ENCODE data around the gene HOMER2.
A peak's percentile ranks its signal among the peaks of the same experiment; 100 is the strongest.
"Not testable (repeated sequence)": the region's sequence is repeated elsewhere in the genome, so short reads cannot be mapped to it uniquely, and the experiment has no call there.

The HOMER2 gene

DNA sequence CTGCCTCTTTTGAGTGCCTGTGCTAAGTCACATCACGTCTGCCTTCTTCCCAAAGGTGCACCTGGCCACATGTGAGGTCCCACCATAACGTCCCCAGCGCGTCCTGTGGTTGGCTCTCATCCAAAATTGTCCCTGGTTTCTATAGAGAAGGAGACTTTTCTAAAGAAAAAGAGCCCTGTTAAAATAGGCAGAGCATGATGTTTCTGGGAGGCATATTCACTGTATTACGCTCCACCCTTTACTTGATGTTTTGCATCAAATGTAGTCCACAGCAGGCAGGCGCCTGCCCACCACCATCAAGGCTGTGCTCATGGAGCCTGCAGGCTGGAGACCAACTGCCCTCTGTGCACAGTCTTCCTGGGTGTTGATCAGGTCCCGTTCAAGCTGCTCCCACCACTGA lies 106.8 kb downstream of the HOMER2 start:
- peaks cover 2% of the 10 kb centered on the region for H3K36me3 Mint-ChIP-seq
- no peak overlapping the region for H3K4me3 Mint-ChIP-seq
- CTCF ChIA-PET, result no interaction called here
- no peak for DNase-seq
- H3K4me1 Mint-ChIP-seq, result peaks cover 15% of the 10 kb centered on the region
- peaks cover 2% of the 10 kb centered on the region for H3K9me3 Mint-ChIP-seq
- H3K27ac Mint-ChIP-seq, result no peak overlapping the region
- peaks cover 44% of the 10 kb centered on the region for H3K27me3 Mint-ChIP-seq

DNA sequence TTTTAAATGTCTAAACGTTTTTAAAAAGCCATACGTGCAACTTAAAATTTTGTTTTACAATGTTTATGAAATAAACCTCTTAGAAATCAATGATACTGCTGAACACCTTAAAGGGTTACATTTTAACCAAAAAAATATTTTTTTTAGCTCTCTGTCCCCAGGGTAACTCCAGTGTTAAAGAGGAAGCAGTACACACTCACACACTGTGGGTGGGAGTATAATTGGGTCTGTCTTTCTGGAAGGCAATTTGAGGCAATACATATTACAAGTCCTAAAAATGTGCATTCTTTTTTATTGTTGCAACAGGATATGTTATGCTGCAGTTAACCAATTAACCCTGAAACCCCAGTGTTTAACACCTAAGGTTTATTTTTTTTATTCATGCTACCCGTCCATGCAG lies 109.0 kb downstream of the HOMER2 start:
- DNase-seq, result no peak
- CTCF ChIA-PET, result no interaction called here
- H3K27me3 Mint-ChIP-seq, result peaks cover 41% of the 10 kb centered on the region
- H3K4me1 Mint-ChIP-seq, result peaks cover 6% of the 10 kb centered on the region
- H3K9me3 Mint-ChIP-seq, result peaks cover 2% of the 10 kb centered on the region
- H3K36me3 Mint-ChIP-seq, result peaks cover 2% of the 10 kb centered on the region
- H3K27ac Mint-ChIP-seq, result no peak overlapping the region
- H3K4me3 Mint-ChIP-seq, result no peak overlapping the region

DNA sequence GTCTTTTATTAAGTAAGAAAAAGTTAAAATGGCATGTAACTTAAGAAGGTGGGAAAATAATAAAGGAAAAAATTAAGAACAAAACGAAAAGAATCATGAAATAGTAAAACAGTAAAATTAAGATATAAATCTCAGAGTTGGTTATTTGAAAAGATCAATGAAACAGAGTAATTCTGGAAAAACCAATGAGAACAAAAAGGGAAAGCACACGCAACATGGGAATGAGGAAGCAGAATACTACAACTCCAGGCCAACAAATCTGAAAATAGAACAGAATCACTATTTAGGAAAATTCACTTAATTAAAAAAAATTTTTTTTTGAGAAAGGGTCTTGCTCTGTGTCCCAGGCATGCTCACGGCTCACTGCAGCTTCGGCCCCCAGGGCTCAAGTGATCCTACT lies 112.4 kb downstream of the HOMER2 start:
- peaks cover 14% of the 10 kb centered on the region for H3K27me3 Mint-ChIP-seq
- peaks cover 30% of the 10 kb centered on the region for H3K36me3 Mint-ChIP-seq
- H3K4me1 Mint-ChIP-seq, result peaks cover 6% of the 10 kb centered on the region
- no peak overlapping the region for H3K27ac Mint-ChIP-seq
- no peak for DNase-seq
- no peak overlapping the region for H3K4me3 Mint-ChIP-seq
- H3K9me3 Mint-ChIP-seq, result peaks cover 2% of the 10 kb centered on the region
- CTCF ChIA-PET, result interaction anchor here (1.0 kb wide), 1 partner anchor 9 kb away, joined by 3 read pairs; no protein-coding TSS in a partner anchor

DNA sequence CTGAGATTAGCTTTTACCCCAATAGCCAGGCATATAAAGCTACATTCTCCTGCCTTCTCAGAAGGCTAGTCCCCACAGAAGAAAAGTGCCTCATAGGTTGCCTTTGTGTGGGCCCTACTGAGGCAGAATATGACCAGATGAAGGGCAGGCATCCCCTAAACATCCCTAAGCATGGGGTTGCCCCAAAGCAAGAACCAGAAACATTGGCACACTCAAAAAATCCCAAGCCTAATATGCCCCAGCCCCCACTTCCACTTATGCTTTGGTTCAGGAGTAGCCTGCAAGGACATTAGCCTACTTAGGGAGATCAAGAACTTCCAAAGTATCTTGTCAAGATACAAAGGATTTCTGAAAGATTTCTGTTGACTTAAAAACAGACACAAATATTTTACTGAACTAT lies 113.4 kb downstream of the HOMER2 start:
- Mint-ChIP-seq H3K4me3 (no peak overlapping the region), H3K27me3 (peaks cover 8% of the 10 kb centered on the region), H3K36me3 (peaks cover 36% of the 10 kb centered on the region), H3K4me1 (no peaks in the 10 kb centered on the region), H3K9me3 (peaks cover 2% of the 10 kb centered on the region), H3K27ac (no peak overlapping the region)
- DNase-seq, result no peak
- CTCF ChIA-PET, result interaction anchor here (1.2 to 1.9 kb wide), 2 partner anchors 10 to 161 kb away, joined by 3 to 7 read pairs; no protein-coding TSS in a partner anchor

DNA sequence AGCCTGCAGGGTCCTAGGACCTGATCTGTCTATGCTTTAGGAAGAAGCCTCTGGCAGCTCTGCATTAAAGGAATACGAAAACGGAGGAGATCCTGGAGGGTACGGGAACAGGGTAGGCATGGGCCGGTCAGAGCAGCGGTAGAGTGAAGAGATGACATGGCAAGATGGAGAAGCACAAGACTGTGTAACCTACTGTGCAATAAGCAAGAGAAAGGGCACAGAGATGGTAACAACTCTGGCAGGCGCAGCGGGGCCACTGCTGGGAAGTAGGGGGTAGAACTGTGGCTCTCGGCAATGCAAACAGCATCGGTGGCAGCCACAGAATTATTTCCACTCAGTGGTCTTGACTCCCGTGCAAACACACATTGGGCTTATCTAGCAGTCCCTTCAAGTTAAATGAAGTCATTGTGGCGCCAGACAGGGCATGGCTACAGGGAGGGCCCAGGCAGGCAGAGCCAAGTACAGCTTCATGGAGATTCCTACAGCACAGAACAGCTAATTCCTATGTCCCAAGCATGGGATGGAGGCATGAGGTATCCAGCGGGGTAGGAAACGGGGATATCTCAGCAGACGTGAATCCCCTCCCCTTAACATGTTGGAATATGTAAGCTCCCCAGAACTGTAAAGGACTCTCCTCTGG lies 114.3 kb downstream of the HOMER2 start:
- CTCF ChIA-PET, result interaction anchor here (1.2 to 1.9 kb wide), 2 partner anchors 11 to 162 kb away, joined by 3 to 7 read pairs; no protein-coding TSS in a partner anchor
- DNase-seq, result no peak
- Mint-ChIP-seq H3K27ac (no peak overlapping the region), H3K9me3 (no peaks in the 10 kb centered on the region), H3K36me3 (peaks cover 41% of the 10 kb centered on the region), H3K27me3 (peaks cover 4% of the 10 kb centered on the region), H3K4me1 (no peaks in the 10 kb centered on the region), H3K4me3 (no peak overlapping the region)

DNA sequence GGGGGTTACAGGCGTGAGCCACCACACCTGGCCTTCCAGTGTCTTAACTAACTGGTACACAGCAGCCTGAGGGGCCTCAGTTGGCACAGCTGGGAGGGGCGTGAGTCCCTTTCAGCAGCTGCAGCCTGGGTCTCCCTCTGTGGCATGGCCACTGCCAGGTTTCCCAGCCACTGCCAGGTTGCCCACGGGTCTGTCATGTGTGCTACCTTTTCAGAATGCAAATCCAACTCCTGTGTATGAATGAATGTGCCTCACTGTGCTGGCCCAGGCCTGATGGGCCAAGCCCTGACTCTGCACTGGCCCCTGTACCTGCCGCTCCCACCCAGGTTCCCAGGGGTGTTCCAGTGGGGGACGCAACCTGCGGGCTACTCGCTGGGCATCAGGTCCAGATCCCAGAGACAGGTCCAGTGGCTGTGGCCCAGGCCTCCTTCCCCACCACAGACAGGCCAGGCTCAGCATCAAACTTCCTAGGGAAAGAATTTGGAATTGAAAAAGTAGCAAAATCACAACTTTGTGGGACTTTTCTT lies 117.1 kb downstream of the HOMER2 start:
- no peaks in the 10 kb centered on the region for H3K9me3 Mint-ChIP-seq
- H3K27me3 Mint-ChIP-seq, result no peaks in the 10 kb centered on the region
- CTCF ChIA-PET, result no interaction called here
- no peak overlapping the region for H3K27ac Mint-ChIP-seq
- H3K36me3 Mint-ChIP-seq, result peaks cover 68% of the 10 kb centered on the region
- no peak for DNase-seq
- H3K4me1 Mint-ChIP-seq, result peaks cover 20% of the 10 kb centered on the region
- no peak overlapping the region for H3K4me3 Mint-ChIP-seq

DNA sequence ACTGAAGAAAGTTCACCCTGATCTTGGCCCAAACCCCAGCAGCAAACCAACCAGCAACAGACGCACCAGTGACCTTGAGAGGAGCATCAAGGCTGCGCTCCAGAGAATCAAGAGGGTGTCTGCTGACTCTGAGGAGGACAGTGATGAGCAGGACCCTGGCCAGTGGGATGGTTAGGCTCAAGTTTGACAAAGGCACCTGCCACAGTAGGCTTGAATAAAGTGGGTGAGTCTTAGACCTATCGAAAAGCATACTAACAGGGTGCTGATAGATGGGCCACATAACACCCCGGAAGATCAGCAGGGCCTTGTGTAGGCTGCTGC lies 119.2 kb downstream of the HOMER2 start:
- Mint-ChIP-seq H3K9me3 (no peaks in the 10 kb centered on the region), H3K4me3 (no peak overlapping the region), H3K4me1 (peaks cover 20% of the 10 kb centered on the region), H3K27me3 (no peaks in the 10 kb centered on the region), H3K27ac (peak overlapping the region; percentile 77), H3K36me3 (peaks cover 83% of the 10 kb centered on the region)
- CTCF ChIA-PET, result interaction anchor here (0.6 to 1.6 kb wide), 5 partner anchors 16 to 175 kb away, joined by 3 to 8 read pairs (median 4); no protein-coding TSS in a partner anchor
- no peak for DNase-seq

DNA sequence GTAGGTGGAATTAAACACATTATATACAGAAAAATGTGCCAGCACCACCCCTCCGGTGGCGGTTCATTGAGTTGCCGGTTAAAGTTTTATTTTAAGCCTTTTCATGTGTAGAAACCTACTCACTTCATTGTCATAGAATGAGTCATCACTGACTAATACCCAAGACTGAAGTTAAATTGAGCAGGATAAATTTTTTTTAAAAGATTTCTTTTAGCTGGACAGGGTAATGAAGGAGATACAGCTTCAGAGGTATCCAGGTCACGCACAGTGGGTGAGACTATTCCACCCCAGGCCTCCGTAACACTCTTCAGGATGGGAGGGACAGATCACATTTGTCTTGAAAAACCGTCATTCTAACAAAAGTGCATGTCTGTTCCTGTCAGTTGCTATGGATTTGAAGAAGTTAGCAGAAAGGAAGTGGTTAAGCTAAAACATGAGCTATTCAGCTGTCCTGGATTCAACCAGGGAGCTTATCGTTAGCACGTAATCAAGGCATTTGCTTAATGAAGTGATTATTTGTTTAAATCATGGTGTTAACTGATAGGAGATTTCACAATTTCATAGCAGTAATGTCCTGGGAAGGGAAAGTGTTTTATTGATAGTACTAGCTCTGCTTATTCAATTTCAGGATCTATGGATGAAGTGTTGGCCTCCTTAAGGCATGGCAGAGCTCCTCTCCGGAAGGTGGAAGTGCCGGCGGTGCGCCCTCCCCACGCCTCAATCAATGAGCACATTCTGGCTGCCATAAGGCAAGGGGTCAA lies 119.7 kb downstream of the HOMER2 start:
- Mint-ChIP-seq H3K4me1 (peaks cover 20% of the 10 kb centered on the region), H3K27ac (peak overlapping the region; percentile 77), H3K36me3 (peaks cover 84% of the 10 kb centered on the region), H3K27me3 (no peaks in the 10 kb centered on the region), H3K9me3 (no peaks in the 10 kb centered on the region), H3K4me3 (no peak overlapping the region)
- CTCF ChIA-PET, result interaction anchor here (0.6 to 1.6 kb wide), 6 partner anchors 15 to 176 kb away, joined by 3 to 8 read pairs (median 4); no protein-coding TSS in a partner anchor
- no peak for DNase-seq

DNA sequence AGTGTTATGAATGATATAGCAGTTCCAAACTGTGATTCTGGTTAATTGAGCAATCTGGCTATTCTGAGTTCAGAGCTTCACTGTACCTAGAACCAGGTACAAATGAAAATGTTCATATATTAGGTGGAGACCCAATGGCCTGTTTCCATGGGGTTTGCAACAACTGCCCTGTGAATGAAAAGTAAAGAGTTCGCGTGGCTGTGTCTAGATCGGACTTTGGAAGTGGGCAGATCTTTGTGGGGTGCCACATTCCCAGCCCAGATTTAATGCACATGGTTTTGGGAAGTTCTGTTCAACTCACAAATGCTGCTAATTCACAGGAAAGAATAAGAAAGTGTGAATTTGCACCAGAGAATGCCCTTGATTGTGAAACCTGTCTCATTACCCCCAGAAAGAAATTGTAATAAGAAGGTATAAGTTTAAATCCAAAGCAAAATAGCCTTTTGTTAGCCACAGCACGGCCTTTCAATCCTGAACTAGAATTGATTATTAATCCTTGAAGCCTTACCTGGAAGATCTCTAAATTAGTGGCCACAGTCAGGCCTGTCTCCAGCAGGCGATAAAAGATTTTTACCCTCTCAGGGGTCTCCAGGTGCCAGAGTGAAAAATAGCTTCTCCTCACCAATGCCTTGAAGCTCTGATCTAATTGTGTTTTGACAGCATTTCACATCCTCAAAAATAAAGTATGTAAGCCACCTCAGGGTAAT lies 120.5 kb downstream of the HOMER2 start:
- H3K4me3 Mint-ChIP-seq, result no peak overlapping the region

DNA sequence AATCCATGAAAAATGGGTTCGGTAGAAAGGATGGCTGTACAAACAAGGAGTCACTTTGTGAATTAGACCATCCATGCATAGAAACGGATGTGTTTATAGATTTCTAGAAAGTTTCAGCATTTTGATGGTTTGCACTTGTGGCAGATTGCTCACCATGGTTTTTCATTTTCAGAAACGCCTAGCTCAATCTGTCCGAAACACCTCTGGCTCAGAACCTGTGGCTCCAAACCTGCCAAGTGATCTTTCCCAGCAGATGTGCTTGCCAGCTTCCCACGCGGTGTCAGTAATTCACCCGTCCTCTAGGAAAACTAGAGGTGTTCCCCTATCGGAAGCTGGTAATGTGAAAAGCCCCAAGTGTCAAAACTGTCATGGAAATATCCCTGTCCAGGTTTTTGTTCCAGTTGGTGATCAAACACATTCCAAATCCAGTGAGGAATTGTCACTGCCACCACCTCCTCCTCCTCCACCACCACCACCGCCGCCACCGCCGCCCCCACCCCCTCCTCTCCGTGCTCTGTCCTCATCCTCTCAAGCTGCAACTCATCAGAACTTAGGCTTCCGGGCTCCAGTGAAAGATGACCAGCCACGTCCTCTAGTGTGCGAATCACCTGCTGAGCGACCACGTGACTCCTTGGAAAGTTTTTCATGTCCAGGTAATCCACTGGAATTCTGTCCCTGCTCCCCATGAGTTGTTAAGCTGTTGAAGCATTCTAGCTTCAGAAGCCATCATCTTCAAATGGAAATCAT lies 121.9 kb downstream of the HOMER2 start:
- no peak overlapping the region for H3K27ac Mint-ChIP-seq
- H3K4me3 Mint-ChIP-seq, result no peak overlapping the region
- H3K4me1 Mint-ChIP-seq, result peaks cover 20% of the 10 kb centered on the region
- H3K9me3 Mint-ChIP-seq, result no peaks in the 10 kb centered on the region
- CTCF ChIA-PET, result interaction anchor here (1.7 kb wide), 1 partner anchor 169 kb away, joined by 6 read pairs; no protein-coding TSS in a partner anchor
- H3K27me3 Mint-ChIP-seq, result no peaks in the 10 kb centered on the region
- peaks cover 80% of the 10 kb centered on the region for H3K36me3 Mint-ChIP-seq
- DNase-seq, result no peak

More for the DNA sequence above, 120.5 kb downstream of the HOMER2 start:
- H3K27me3 Mint-ChIP-seq, result no peaks in the 10 kb centered on the region
- no peak for DNase-seq
- CTCF ChIA-PET, result interaction anchor here (1.3 to 1.6 kb wide), 3 partner anchors 14 to 19 kb away, joined by 4 to 8 read pairs (median 5); no protein-coding TSS in a partner anchor
- peaks cover 20% of the 10 kb centered on the region for H3K4me1 Mint-ChIP-seq
- H3K9me3 Mint-ChIP-seq, result no peaks in the 10 kb centered on the region
- peaks cover 81% of the 10 kb centered on the region for H3K36me3 Mint-ChIP-seq
- H3K27ac Mint-ChIP-seq, result peak overlapping the region; percentile 77

DNA sequence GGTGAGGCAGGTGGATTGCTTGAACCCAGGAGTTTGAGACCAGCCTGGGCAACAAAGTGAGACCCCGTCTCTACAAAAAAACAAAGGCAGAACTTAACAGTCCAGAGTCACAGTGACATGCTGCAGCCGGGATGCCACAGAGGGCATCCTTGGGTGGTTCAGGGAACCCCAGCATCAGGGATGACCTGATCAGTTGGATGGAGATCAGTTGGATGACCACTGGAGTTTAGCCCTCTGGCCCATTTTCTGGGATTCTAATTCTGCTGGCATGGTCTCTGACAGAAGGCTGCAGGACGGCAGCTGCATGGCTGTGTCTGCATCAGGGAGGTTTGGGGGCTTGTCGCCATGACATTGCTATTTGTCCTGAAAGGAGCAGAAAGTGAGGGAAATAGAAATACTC lies 123.3 kb downstream of the HOMER2 start:
- H3K27ac Mint-ChIP-seq, result no peak overlapping the region
- H3K9me3 Mint-ChIP-seq, result no peaks in the 10 kb centered on the region
- no peaks in the 10 kb centered on the region for H3K27me3 Mint-ChIP-seq
- peaks cover 75% of the 10 kb centered on the region for H3K36me3 Mint-ChIP-seq
- CTCF ChIA-PET, result interaction anchor here (1.7 kb wide), 1 partner anchor 171 kb away, joined by 6 read pairs; no protein-coding TSS in a partner anchor
- DNase-seq, result no peak
- peaks cover 20% of the 10 kb centered on the region for H3K4me1 Mint-ChIP-seq
- no peak overlapping the region for H3K4me3 Mint-ChIP-seq

DNA sequence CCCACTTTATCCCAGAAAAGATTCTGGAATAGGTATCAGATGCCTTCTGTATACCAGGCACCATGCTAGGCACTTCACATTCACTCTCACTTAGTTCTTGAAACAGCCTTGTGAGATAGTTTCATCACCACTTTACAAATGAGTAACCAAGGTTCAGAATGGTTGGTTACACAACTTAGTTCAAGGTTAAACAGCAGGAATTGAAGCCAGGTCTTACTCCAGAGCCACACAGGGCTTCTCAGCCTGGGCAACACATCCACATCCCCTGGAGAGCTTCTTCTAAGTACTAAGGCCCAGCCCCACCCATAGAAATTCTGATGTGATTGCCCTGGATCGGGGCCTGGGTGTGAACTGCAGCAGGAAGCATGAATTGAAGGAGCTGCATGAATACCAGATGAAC lies 124.4 kb downstream of the HOMER2 start:
- no peak overlapping the region for H3K4me3 Mint-ChIP-seq
- CTCF ChIA-PET, result no interaction called here
- no peaks in the 10 kb centered on the region for H3K27me3 Mint-ChIP-seq
- no peaks in the 10 kb centered on the region for H3K9me3 Mint-ChIP-seq
- H3K36me3 Mint-ChIP-seq, result peaks cover 71% of the 10 kb centered on the region
- no peak overlapping the region for H3K27ac Mint-ChIP-seq
- H3K4me1 Mint-ChIP-seq, result peaks cover 19% of the 10 kb centered on the region
- DNase-seq, result no peak

DNA sequence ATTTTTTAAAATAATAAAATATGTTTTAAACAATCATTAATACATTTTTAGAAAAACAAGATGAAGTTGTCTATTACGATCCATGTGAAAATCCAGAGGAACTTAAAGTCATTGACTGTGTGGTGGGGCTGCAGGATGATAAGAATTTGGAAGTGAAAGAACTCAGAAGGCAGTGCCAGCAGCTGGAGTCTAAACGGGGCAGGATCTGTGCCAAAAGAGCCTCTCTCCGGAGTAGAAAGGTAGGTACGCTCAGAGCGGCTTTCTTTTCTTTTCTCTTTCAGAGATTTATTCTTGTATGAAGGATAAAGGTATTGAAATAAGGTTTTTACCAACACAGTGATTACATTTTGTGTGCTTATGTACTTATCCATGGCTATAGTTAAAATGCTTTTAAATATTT lies 129.5 kb downstream of the HOMER2 start:
- CTCF ChIA-PET, result no interaction called here
- Mint-ChIP-seq H3K36me3 (peaks cover 57% of the 10 kb centered on the region), H3K4me3 (no peak overlapping the region), H3K27ac (no peak overlapping the region), H3K9me3 (no peaks in the 10 kb centered on the region), H3K27me3 (no peaks in the 10 kb centered on the region), H3K4me1 (no peaks in the 10 kb centered on the region)
- DNase-seq, result no peak

DNA sequence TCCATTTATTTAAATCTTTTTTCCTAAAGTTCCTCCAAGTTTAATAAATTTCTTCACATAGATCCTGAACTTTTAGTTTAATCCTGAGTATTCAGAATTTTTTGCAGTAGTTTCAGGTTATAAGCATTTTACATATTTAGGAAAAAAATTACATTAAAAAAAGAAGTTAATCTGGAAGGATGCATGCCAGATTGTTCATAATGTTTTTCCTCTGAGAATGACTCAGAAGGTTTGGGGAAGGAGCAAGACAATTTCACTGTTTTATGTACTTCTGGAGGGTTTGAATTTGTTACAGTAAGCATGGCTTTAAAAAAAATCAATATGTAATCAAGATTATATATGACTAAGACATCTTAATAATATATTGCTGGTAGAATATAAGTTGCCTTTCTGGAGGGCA lies 130.7 kb downstream of the HOMER2 start:
- peaks cover 57% of the 10 kb centered on the region for H3K36me3 Mint-ChIP-seq
- H3K9me3 Mint-ChIP-seq, H3K27ac Mint-ChIP-seq, H3K4me1 Mint-ChIP-seq, H3K4me3 Mint-ChIP-seq, CTCF ChIA-PET, H3K27me3 Mint-ChIP-seq, DNase-seq: not testable (repeated sequence)
